Neural progenitor cell (in vitro differentiated cells): ENCODE data around the gene UGT2A1.

Experiments
- EZH2 ChIP-seq: fragments of 200-600 bp; sonication (generic); IDR thresholded peaks from 2 replicates; pipeline ENCODE4 v1.6.1; 2017; ENCODE audit warnings: antibody characterized with exemption, mild to moderate bottlenecking, moderate library complexity
- TF ChIP-seq, protein P1 (sequence below): fragments of 200-600 bp; sonication (generic); IDR thresholded peaks from 2 replicates; pipeline ENCODE4 v1.5.1; 2017; ENCODE audit warnings: antibody characterized with exemption, mild to moderate bottlenecking

DNA sequence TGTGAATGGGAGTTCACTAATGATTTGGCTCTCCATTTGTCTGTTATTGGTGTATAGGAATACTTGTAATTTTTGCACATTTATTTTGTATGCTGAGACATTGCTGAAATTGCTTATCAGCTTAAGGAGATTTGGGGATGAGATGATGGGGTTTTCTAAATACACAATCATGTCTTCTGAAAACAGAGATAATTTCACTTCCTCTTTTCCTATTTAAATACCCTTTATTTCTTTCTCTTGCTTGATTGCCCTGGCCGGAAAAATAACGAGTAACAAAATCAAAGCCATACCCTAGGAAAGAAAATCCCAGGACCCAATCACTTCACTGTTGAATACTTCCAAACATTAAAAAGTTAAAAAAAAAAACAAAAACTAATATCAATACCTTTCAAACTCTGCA is 89.6 kb downstream of the UGT2A1 start:
- TF ChIP-seq EZH2: no peak
- TF ChIP-seq, protein P1, sequence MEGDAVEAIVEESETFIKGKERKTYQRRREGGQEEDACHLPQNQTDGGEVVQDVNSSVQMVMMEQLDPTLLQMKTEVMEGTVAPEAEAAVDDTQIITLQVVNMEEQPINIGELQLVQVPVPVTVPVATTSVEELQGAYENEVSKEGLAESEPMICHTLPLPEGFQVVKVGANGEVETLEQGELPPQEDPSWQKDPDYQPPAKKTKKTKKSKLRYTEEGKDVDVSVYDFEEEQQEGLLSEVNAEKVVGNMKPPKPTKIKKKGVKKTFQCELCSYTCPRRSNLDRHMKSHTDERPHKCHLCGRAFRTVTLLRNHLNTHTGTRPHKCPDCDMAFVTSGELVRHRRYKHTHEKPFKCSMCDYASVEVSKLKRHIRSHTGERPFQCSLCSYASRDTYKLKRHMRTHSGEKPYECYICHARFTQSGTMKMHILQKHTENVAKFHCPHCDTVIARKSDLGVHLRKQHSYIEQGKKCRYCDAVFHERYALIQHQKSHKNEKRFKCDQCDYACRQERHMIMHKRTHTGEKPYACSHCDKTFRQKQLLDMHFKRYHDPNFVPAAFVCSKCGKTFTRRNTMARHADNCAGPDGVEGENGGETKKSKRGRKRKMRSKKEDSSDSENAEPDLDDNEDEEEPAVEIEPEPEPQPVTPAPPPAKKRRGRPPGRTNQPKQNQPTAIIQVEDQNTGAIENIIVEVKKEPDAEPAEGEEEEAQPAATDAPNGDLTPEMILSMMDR: no peak
